Measurements from ENCODE around the gene PPP2R1B.

- TF ChIP-seq POLR2AphosphoS5 (IDR thresholded peaks at IDR 0.05) (no peak), CTCF (IDR thresholded peaks at IDR 0.05) (no peak), POLR2A (IDR thresholded peaks at IDR 0.05) (no peak), EP300 (IDR thresholded peaks at IDR 0.05) (no peak)
These were observed 19.8 kb upstream of the PPP2R1B start for GRCh38 chr11:111785886-111786412.

Data from stomach (tissue), 4 donors.